ENCODE measurements around the gene CLEC10A.

Gene CLEC10A

DNA sequence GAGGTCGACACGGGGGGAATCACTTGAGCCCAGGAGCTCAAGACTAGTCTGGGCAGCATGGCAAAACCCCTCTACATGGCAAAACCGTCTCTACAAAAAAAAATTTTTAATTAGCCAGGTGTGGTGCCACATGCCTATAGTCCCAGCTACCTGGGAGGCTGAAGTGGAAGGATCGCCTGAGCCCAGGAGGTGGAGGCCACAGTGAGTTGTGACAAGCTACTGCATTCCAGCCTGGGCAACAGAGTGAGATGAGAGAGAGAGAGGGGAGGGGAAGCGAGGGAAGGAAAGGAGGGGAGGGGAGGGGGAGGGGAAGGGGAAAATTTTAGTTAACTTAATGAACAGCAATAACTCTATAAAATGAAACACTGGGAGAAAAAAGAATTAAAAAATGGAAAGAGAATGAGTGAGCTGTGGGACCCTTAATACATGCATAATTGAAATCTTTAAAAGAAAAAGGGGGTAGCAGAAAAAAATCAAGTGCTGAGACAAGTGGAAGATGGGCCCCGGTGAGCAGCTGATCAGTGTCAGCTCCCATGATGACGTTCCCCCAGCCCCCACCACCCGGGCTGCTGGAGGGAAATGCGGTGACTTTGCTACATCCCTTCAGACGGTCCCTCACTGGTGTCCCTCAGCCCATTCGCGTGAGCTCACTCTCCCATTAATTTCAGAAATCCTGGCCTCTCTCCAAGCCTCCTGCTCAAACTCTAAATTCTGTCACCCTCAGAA, 31.9 kb upstream of the CLEC10A start:
- Histone ChIP-seq H3K9me2 (replicated peaks; ENCODE audit: insufficient read depth, low read length) (no peaks in the 10 kb centered on the region), H3K4me3 (ENCODE audit: low read length) (no peak overlapping the region), H3K79me2 (ENCODE audit: low read length) (no peaks in the 10 kb centered on the region), H3K4me1 (ENCODE audit: low read length) (no peaks in the 10 kb centered on the region), H3F3A (ENCODE audit: insufficient read depth, low read length) (no peaks in the 10 kb centered on the region), H3K36me3 (replicated peaks; ENCODE audit: insufficient read depth, low read length) (no peaks in the 10 kb centered on the region), H2AFZ (ENCODE audit: low read length) (no peak overlapping the region), H3K27ac (ENCODE audit: low read length) (no peak overlapping the region), H3K9me3 (replicated peaks; ENCODE audit: insufficient read depth, low read length) (no peaks in the 10 kb centered on the region), H3K4me2 (ENCODE audit: low read depth, low read length) (no peak overlapping the region), H4K20me1 (ENCODE audit: insufficient read depth, low read length) (no peaks in the 10 kb centered on the region), H3K27me3 (replicated peaks; ENCODE audit: insufficient read depth, low read length) (peaks cover 72% of the 10 kb centered on the region), H3K9ac (ENCODE audit: low read length) (no peak overlapping the region)
- no peak for TF ChIP-seq EZH2phosphoT487 (IDR thresholded peaks at IDR 0.05; ENCODE audit: low read length)
- no peak for TF ChIP-seq EZH2 (optimal IDR thresholded peaks at IDR 0.05; ENCODE audit: low read depth, low read length)
- TF ChIP-seq, protein P1, sequence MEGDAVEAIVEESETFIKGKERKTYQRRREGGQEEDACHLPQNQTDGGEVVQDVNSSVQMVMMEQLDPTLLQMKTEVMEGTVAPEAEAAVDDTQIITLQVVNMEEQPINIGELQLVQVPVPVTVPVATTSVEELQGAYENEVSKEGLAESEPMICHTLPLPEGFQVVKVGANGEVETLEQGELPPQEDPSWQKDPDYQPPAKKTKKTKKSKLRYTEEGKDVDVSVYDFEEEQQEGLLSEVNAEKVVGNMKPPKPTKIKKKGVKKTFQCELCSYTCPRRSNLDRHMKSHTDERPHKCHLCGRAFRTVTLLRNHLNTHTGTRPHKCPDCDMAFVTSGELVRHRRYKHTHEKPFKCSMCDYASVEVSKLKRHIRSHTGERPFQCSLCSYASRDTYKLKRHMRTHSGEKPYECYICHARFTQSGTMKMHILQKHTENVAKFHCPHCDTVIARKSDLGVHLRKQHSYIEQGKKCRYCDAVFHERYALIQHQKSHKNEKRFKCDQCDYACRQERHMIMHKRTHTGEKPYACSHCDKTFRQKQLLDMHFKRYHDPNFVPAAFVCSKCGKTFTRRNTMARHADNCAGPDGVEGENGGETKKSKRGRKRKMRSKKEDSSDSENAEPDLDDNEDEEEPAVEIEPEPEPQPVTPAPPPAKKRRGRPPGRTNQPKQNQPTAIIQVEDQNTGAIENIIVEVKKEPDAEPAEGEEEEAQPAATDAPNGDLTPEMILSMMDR (IDR thresholded peaks at IDR 0.05; ENCODE audit: low read length), result no peak
- DNase-seq, result no peak

GRCh38 chr17:7110617-7111306, 30.7 kb upstream of the CLEC10A start:
- no peak for DNase-seq
- H3K4me2 ChIP-seq (ENCODE audit: low read depth, low read length), result no peak overlapping the region
- H3K27me3 ChIP-seq (replicated peaks; ENCODE audit: insufficient read depth, low read length), result peaks cover 70% of the 10 kb centered on the region
- TF ChIP-seq EZH2phosphoT487 (IDR thresholded peaks at IDR 0.05; ENCODE audit: low read length), result no peak
- TF ChIP-seq EZH2 (optimal IDR thresholded peaks at IDR 0.05; ENCODE audit: low read depth, low read length), result no peak
- TF ChIP-seq, protein P1 (IDR thresholded peaks at IDR 0.05; ENCODE audit: low read length), result no peak
- no peak overlapping the region for H2AFZ ChIP-seq (ENCODE audit: low read length)
- no peaks in the 10 kb centered on the region for H3K79me2 ChIP-seq (ENCODE audit: low read length)
- H3K9me2 ChIP-seq (replicated peaks; ENCODE audit: insufficient read depth, low read length), result no peaks in the 10 kb centered on the region
- no peak overlapping the region for H3K27ac ChIP-seq (ENCODE audit: low read length)
- H3K4me1 ChIP-seq (ENCODE audit: low read length), result no peaks in the 10 kb centered on the region
- no peaks in the 10 kb centered on the region for H3K36me3 ChIP-seq (replicated peaks; ENCODE audit: insufficient read depth, low read length)
- no peaks in the 10 kb centered on the region for H3F3A ChIP-seq (ENCODE audit: insufficient read depth, low read length)
- H3K9ac ChIP-seq (ENCODE audit: low read length), result no peak overlapping the region
- H3K9me3 ChIP-seq (replicated peaks; ENCODE audit: insufficient read depth, low read length), result no peaks in the 10 kb centered on the region
- H4K20me1 ChIP-seq (ENCODE audit: insufficient read depth, low read length), result no peaks in the 10 kb centered on the region
- H3K4me3 ChIP-seq (ENCODE audit: low read length), result no peak overlapping the region

GRCh38 chr17:7109461-7110322, 29.6 kb upstream of the CLEC10A start:
- Histone ChIP-seq H3K4me3 (ENCODE audit: low read length) (no peak overlapping the region), H2AFZ (ENCODE audit: low read length) (no peak overlapping the region), H3K27ac (ENCODE audit: low read length) (no peak overlapping the region), H3K79me2 (ENCODE audit: low read length) (no peaks in the 10 kb centered on the region), H3K4me2 (ENCODE audit: low read depth, low read length) (no peak overlapping the region), H3K9ac (ENCODE audit: low read length) (no peak overlapping the region), H3F3A (ENCODE audit: insufficient read depth, low read length) (no peaks in the 10 kb centered on the region), H3K9me3 (replicated peaks; ENCODE audit: insufficient read depth, low read length) (no peaks in the 10 kb centered on the region), H3K27me3 (replicated peaks; ENCODE audit: insufficient read depth, low read length) (peaks cover 77% of the 10 kb centered on the region), H3K4me1 (ENCODE audit: low read length) (no peaks in the 10 kb centered on the region), H3K36me3 (replicated peaks; ENCODE audit: insufficient read depth, low read length) (no peaks in the 10 kb centered on the region), H3K9me2 (replicated peaks; ENCODE audit: insufficient read depth, low read length) (no peaks in the 10 kb centered on the region), H4K20me1 (ENCODE audit: insufficient read depth, low read length) (no peaks in the 10 kb centered on the region)
- TF ChIP-seq EZH2 (optimal IDR thresholded peaks at IDR 0.05; ENCODE audit: low read depth, low read length) (no peak), EZH2phosphoT487 (IDR thresholded peaks at IDR 0.05; ENCODE audit: low read length) (no peak)
- TF ChIP-seq, protein P1 (IDR thresholded peaks at IDR 0.05; ENCODE audit: low read length), result no peak
- DNase-seq, result no peak
